Uterus (tissue), 2 donors: ENCODE data around the gene TUBB2A.
"Not testable (repeated sequence)": the region's sequence is repeated elsewhere in the genome, so short reads cannot be mapped to it uniquely, and the experiment has no call there.

Source experiments
- POLR2A ChIP-seq, 2 donors: fragments of 450-650 bp; IDR thresholded peaks; one replicate each; pipeline ENCODE4 v1.6.1; 2016; ENCODE audit warnings: antibody characterized with exemption in 2 of 2, mild to moderate bottlenecking in 1 of 2, moderate library complexity in 1 of 2
- TF ChIP-seq, protein P1 (sequence below), 4 experiments: fragments of 200-600 bp in 2 of 4; fragments of 450-650 bp in 2 of 4; sonication (generic) in 2 of 4; IDR thresholded peaks; one replicate each; pipeline ENCODE4 v1.5.1; 2016 to 2019; ENCODE audit warnings: antibody characterized with exemption in 4 of 4, mild to moderate bottlenecking in 2 of 4, moderate library complexity in 1 of 4

DNA sequence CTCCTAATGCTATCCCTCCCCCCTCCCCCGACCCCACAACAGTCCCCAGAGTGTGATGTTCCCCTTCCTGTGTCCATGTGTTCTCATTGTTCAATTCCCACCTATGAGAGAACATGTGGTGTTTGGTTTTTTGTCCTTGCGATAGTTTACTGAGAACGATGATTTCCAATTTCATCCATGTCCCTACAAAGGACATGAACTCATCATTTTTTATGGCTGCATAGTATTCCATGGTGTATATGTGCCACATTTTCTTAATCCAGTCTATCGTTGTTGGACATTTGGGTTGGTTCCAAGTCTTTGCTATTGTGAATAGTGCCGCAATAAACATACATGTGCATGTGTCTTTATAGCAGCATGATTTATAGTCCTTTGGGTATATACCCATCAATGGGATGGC lies 40.4 kb upstream of the TUBB2A start:
- TF ChIP-seq, protein P1, sequence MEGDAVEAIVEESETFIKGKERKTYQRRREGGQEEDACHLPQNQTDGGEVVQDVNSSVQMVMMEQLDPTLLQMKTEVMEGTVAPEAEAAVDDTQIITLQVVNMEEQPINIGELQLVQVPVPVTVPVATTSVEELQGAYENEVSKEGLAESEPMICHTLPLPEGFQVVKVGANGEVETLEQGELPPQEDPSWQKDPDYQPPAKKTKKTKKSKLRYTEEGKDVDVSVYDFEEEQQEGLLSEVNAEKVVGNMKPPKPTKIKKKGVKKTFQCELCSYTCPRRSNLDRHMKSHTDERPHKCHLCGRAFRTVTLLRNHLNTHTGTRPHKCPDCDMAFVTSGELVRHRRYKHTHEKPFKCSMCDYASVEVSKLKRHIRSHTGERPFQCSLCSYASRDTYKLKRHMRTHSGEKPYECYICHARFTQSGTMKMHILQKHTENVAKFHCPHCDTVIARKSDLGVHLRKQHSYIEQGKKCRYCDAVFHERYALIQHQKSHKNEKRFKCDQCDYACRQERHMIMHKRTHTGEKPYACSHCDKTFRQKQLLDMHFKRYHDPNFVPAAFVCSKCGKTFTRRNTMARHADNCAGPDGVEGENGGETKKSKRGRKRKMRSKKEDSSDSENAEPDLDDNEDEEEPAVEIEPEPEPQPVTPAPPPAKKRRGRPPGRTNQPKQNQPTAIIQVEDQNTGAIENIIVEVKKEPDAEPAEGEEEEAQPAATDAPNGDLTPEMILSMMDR (IDR thresholded peaks at IDR 0.05) = not testable (repeated sequence)
- not testable (repeated sequence) for TF ChIP-seq POLR2A (IDR thresholded peaks at IDR 0.05)
